HEK293 (cell line): ENCODE data around the gene HEYL.
A peak's percentile ranks its signal among the peaks of the same experiment; 100 is the strongest.

Experiments used
- CTCF ChIA-PET: fragments of 350-600 bp; formaldehyde crosslinking; extraction: SDS; loops from one replicate; lab custom pipeline; 2021; ENCODE audit warnings: antibody characterized with exemption; lab: Yijun Ruan, JAX
- POLR2A ChIA-PET: fragments of 300-600 bp; formaldehyde crosslinking; extraction: SDS; loops from one replicate; lab custom pipeline; 2020; ENCODE audit warnings: antibody characterized with exemption, inconsistent platforms; lab: Yijun Ruan, JAX
- H3K27ac ChIP-seq: fragments of 200-500 bp; sonication (Bioruptor generic); 2 replicates; pipeline ENCODE4 v1.5.1; 2014; ENCODE audit warnings: low read depth, low read length, control low read depth, inconsistent platforms; ENCODE audit errors: extremely low read depth
- H3K36me3 ChIP-seq, 2 experiments: fragments of 200-500 bp in 1 of 2; sonication (Bioruptor generic) in 1 of 2; 1 replicate in 1 of 2; 2 replicates in 1 of 2; pipeline ENCODE4 v1.5.1; 2014 to 2017; ENCODE audit warnings: inconsistent platforms in 2 of 2, low read length in 2 of 2; ENCODE audit not compliant: control insufficient read depth in 2 of 2, insufficient read depth in 1 of 2
- H3K4me1 ChIP-seq: fragments of 200-500 bp; sonication (Bioruptor generic); 2 replicates; pipeline ENCODE4 v1.5.1; 2014; ENCODE audit warnings: mild to moderate bottlenecking, low read length, inconsistent platforms; ENCODE audit not compliant: control insufficient read depth, insufficient read depth
- H3K4me3 ChIP-seq: 2 replicates; pipeline ENCODE4 v1.5.1; 2011; ENCODE audit warnings: low read depth, mild to moderate bottlenecking, control low read depth, low read length, moderate library complexity
- H3K9me3 ChIP-seq: fragments of 200-500 bp; sonication (Bioruptor generic); 2 replicates; pipeline ENCODE4 v1.5.1; 2014; ENCODE audit warnings: low read depth, low read length, inconsistent platforms; ENCODE audit not compliant: control insufficient read depth, insufficient read depth
- GLI2 ChIP-seq: fragments of 450-650 bp; formaldehyde crosslinking; IDR thresholded peaks from 2 replicates; pipeline ENCODE4; 2017; ENCODE audit warnings: missing biosample characterization, missing genetic modification characterization, low read depth, borderline replicate concordance
- GLIS1 ChIP-seq: fragments of 450-650 bp; formaldehyde crosslinking; IDR thresholded peaks from 2 replicates; pipeline ENCODE4 v1.5.1; 2016; ENCODE audit warnings: missing biosample characterization, missing genetic modification characterization
- GLIS2 ChIP-seq: fragments of 450-650 bp; formaldehyde crosslinking; IDR thresholded peaks from 2 replicates; pipeline ENCODE4 v1.5.1; 2016; ENCODE audit warnings: missing biosample characterization, missing genetic modification characterization
- KLF1 ChIP-seq: fragments of 450-650 bp; formaldehyde crosslinking; IDR thresholded peaks from 2 replicates; pipeline ENCODE4 v1.5.1; 2016; ENCODE audit warnings: missing biosample characterization, missing genetic modification characterization
- KLF9 ChIP-seq: fragments of 450-650 bp; formaldehyde crosslinking; IDR thresholded peaks from 2 replicates; pipeline ENCODE4 v1.5.1; 2016; ENCODE audit warnings: missing biosample characterization, missing genetic modification characterization, low read depth
- PRDM4 ChIP-seq: fragments of 450-650 bp; formaldehyde crosslinking; IDR thresholded peaks from 2 replicates; pipeline ENCODE4 v1.5.1; 2017; ENCODE audit warnings: missing biosample characterization, missing genetic modification characterization
- SALL2 ChIP-seq: fragments of 450-650 bp; formaldehyde crosslinking; IDR thresholded peaks from 2 replicates; pipeline ENCODE4 v1.5.0; 2017; ENCODE audit warnings: missing biosample characterization, mild to moderate bottlenecking, missing genetic modification characterization, borderline replicate concordance
- SP2 ChIP-seq: fragments of 450-650 bp; formaldehyde crosslinking; IDR thresholded peaks from 2 replicates; pipeline ENCODE4 v1.5.1; 2016; ENCODE audit warnings: missing biosample characterization, missing genetic modification characterization
- YY1 ChIP-seq: fragments of 450-650 bp; formaldehyde crosslinking; IDR thresholded peaks from 2 replicates; pipeline ENCODE4 v1.5.1; 2018; ENCODE audit warnings: missing biosample characterization, missing genetic modification characterization
- ZBTB17 ChIP-seq: fragments of 450-650 bp; formaldehyde crosslinking; IDR thresholded peaks from 2 replicates; pipeline ENCODE4 v1.5.1; 2016; ENCODE audit warnings: missing biosample characterization, missing genetic modification characterization
- ZBTB8A ChIP-seq: fragments of 450-650 bp; formaldehyde crosslinking; IDR thresholded peaks from 2 replicates; pipeline ENCODE4 v1.5.1; 2016; ENCODE audit warnings: missing biosample characterization, missing genetic modification characterization
- ZFHX2 ChIP-seq: fragments of 450-650 bp; formaldehyde crosslinking; conservative IDR thresholded peaks from 2 replicates; pipeline ENCODE4 v1.5.1; 2016; ENCODE audit warnings: missing biosample characterization, missing genetic modification characterization
- ZFP3 ChIP-seq: fragments of 450-650 bp; formaldehyde crosslinking; IDR thresholded peaks from 2 replicates; pipeline ENCODE4 v1.5.1; 2016; ENCODE audit warnings: low read depth, missing biosample characterization, missing genetic modification characterization
- ZNF10 ChIP-seq: fragments of 450-650 bp; formaldehyde crosslinking; IDR thresholded peaks from 2 replicates; pipeline ENCODE4 v1.5.1; 2017; ENCODE audit warnings: missing biosample characterization, missing genetic modification characterization
- ZNF114 ChIP-seq: fragments of 450-650 bp; formaldehyde crosslinking; IDR thresholded peaks from 2 replicates; pipeline ENCODE4 v1.5.0; 2017; ENCODE audit warnings: missing biosample characterization, missing genetic modification characterization
- ZNF132 ChIP-seq: fragments of 450-650 bp; formaldehyde crosslinking; IDR thresholded peaks from 2 replicates; pipeline ENCODE4 v1.5.1; 2017; ENCODE audit warnings: missing biosample characterization, missing genetic modification characterization, borderline replicate concordance
- ZNF19 ChIP-seq: fragments of 450-650 bp; formaldehyde crosslinking; IDR thresholded peaks from 2 replicates; pipeline ENCODE4; 2016; ENCODE audit warnings: missing biosample characterization, missing genetic modification characterization, low read depth
- ZNF311 ChIP-seq: fragments of 450-650 bp; formaldehyde crosslinking; IDR thresholded peaks from 2 replicates; pipeline ENCODE4 v1.5.1; 2017; ENCODE audit warnings: missing biosample characterization, missing genetic modification characterization, borderline replicate concordance
- ZNF324 ChIP-seq: fragments of 450-650 bp; formaldehyde crosslinking; IDR thresholded peaks from 2 replicates; pipeline ENCODE4 v1.5.1; 2016; ENCODE audit warnings: missing biosample characterization, missing genetic modification characterization
- ZNF341 ChIP-seq: fragments of 450-650 bp; formaldehyde crosslinking; IDR thresholded peaks from 2 replicates; pipeline ENCODE4; 2016; ENCODE audit warnings: low read depth, missing biosample characterization, missing genetic modification characterization
- ZNF350 ChIP-seq: fragments of 450-650 bp; formaldehyde crosslinking; IDR thresholded peaks from 2 replicates; pipeline ENCODE4 v1.5.0; 2017; ENCODE audit warnings: missing biosample characterization, mild to moderate bottlenecking, missing genetic modification characterization
- ZNF391 ChIP-seq: fragments of 450-650 bp; formaldehyde crosslinking; IDR thresholded peaks from 2 replicates; pipeline ENCODE4 v1.5.1; 2016; ENCODE audit warnings: low read depth, missing biosample characterization, missing genetic modification characterization, borderline replicate concordance
- ZNF473 ChIP-seq: fragments of 450-650 bp; formaldehyde crosslinking; IDR thresholded peaks from 2 replicates; pipeline ENCODE4 v1.5.1; 2017; ENCODE audit warnings: missing biosample characterization, missing genetic modification characterization
- ZNF510 ChIP-seq: fragments of 450-650 bp; formaldehyde crosslinking; IDR thresholded peaks from 2 replicates; pipeline ENCODE4 v1.5.1; 2018; ENCODE audit warnings: mild to moderate bottlenecking, missing genetic modification characterization, missing biosample characterization; ENCODE audit not compliant: insufficient replicate concordance
- ZNF585B ChIP-seq: fragments of 450-650 bp; formaldehyde crosslinking; IDR thresholded peaks from 2 replicates; pipeline ENCODE4 v1.5.1; 2016; ENCODE audit warnings: missing biosample characterization, missing genetic modification characterization
- ZNF658 ChIP-seq: fragments of 450-650 bp; formaldehyde crosslinking; IDR thresholded peaks from 2 replicates; pipeline ENCODE4; 2016; ENCODE audit warnings: missing biosample characterization, missing genetic modification characterization
- ZNF660 ChIP-seq: fragments of 450-650 bp; IDR thresholded peaks from 2 replicates; pipeline ENCODE4 v1.5.1; 2018; ENCODE audit warnings: missing biosample characterization, mild to moderate bottlenecking, missing genetic modification characterization
- ZNF664 ChIP-seq: fragments of 450-650 bp; formaldehyde crosslinking; IDR thresholded peaks from 2 replicates; pipeline ENCODE4 v1.5.1; 2016; ENCODE audit warnings: missing biosample characterization, missing genetic modification characterization
- ZNF677 ChIP-seq: fragments of 450-650 bp; IDR thresholded peaks from 2 replicates; pipeline ENCODE4 v1.5.0; 2018; ENCODE audit warnings: missing biosample characterization, mild to moderate bottlenecking, missing genetic modification characterization, moderate library complexity
- ZNF768 ChIP-seq: fragments of 450-650 bp; formaldehyde crosslinking; IDR thresholded peaks from 2 replicates; pipeline ENCODE4 v1.5.1; 2018; ENCODE audit warnings: missing biosample characterization, mild to moderate bottlenecking, missing genetic modification characterization
- ZNF791 ChIP-seq: fragments of 450-650 bp; formaldehyde crosslinking; IDR thresholded peaks from 2 replicates; pipeline ENCODE4 v1.5.1; 2016; ENCODE audit warnings: missing biosample characterization, missing genetic modification characterization
- TF ChIP-seq, protein P1 (sequence below): fragments of 450-650 bp; formaldehyde crosslinking; IDR thresholded peaks from 2 replicates; pipeline ENCODE4 v1.5.1; 2016; ENCODE audit warnings: missing biosample characterization, missing genetic modification characterization
- TF ChIP-seq, protein P2 (sequence below): fragments of 450-650 bp; formaldehyde crosslinking; IDR thresholded peaks from 2 replicates; pipeline ENCODE4 v1.5.1; 2017; ENCODE audit warnings: missing biosample characterization, missing genetic modification characterization

HEYL gene

GRCh38 chr1:39575191-39576015 lies 64.0 kb downstream of the HEYL start (continued):
- TF ChIP-seq SP2 (tag by site-specific recombination) (0 out of 2 replicates have a peak, but pooled peaks have one; percentile 31), ZNF660 (no peak), YY1 (tag by site-specific recombination) (no peak), ZNF391 (tag by site-specific recombination) (0 out of 2 replicates have a peak, but pooled peaks have one; percentile 34), ZNF311 (no peak), PRDM4 (tag by site-specific recombination) (no peak), ZNF473 (no peak), ZNF585B (tag by site-specific recombination) (no peak), ZNF324 (no peak), SALL2 (no peak), ZNF768 (tag by site-specific recombination) (no peak), ZNF791 (tag by site-specific recombination) (no peak), KLF9 (tag by site-specific recombination) (no peak), ZNF132 (tag by site-specific recombination) (no peak), ZFHX2 (peak; percentile 89), KLF1 (tag by site-specific recombination) (no peak; the same call in 1 of the 2 replicates), GLIS2 (tag by site-specific recombination) (peak; percentile 75)

- CTCF ChIA-PET, result interaction anchor here (0.6 to 2.7 kb wide), 5 partner anchors 14 to 272 kb away, joined by 3 to 10 read pairs (median 4); no protein-coding TSS in a partner anchor
- Histone ChIP-seq H3K27ac (peak overlapping the region; percentile 75; the same call in 1 of the 2 replicates), H3K36me3 (peaks cover 12 to 61% of the 10 kb centered on the region in 2 experiments), H3K4me3 (peak overlapping the region; percentile 76), H3K4me1 (0 out of 2 replicates have a peak, but pooled peaks cover 3% of the 10 kb centered on the region), H3K9me3 (no peaks in the 10 kb centered on the region)
- POLR2A ChIA-PET, result interaction anchor here (0.7 to 1.7 kb wide), 6 partner anchors 9 to 469 kb away, joined by 3 to 7 read pairs (median 3); partner anchors contain the start of genes BMP8B and PPIE
- no peak for TF ChIP-seq ZNF473
- TF ChIP-seq GLI2, result no peak
- TF ChIP-seq ZNF341 (tag by site-specific recombination), result no peak
- TF ChIP-seq ZFP3 (tag by site-specific recombination), result no peak
- TF ChIP-seq ZNF664, result no peak
- TF ChIP-seq, protein P1, sequence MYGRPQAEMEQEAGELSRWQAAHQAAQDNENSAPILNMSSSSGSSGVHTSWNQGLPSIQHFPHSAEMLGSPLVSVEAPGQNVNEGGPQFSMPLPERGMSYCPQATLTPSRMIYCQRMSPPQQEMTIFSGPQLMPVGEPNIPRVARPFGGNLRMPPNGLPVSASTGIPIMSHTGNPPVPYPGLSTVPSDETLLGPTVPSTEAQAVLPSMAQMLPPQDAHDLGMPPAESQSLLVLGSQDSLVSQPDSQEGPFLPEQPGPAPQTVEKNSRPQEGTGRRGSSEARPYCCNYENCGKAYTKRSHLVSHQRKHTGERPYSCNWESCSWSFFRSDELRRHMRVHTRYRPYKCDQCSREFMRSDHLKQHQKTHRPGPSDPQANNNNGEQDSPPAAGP (tag by site-specific recombination), result peak; percentile 37; the same call in 1 of the 2 replicates
- TF ChIP-seq, protein P2, sequence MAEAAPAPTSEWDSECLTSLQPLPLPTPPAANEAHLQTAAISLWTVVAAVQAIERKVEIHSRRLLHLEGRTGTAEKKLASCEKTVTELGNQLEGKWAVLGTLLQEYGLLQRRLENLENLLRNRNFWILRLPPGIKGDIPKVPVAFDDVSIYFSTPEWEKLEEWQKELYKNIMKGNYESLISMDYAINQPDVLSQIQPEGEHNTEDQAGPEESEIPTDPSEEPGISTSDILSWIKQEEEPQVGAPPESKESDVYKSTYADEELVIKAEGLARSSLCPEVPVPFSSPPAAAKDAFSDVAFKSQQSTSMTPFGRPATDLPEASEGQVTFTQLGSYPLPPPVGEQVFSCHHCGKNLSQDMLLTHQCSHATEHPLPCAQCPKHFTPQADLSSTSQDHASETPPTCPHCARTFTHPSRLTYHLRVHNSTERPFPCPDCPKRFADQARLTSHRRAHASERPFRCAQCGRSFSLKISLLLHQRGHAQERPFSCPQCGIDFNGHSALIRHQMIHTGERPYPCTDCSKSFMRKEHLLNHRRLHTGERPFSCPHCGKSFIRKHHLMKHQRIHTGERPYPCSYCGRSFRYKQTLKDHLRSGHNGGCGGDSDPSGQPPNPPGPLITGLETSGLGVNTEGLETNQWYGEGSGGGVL (tag by site-specific recombination), result no peak
- TF ChIP-seq ZNF350 (tag by site-specific recombination), result no peak
- TF ChIP-seq ZNF114 (tag by site-specific recombination), result no peak
- TF ChIP-seq ZNF510 (tag by site-specific recombination), result no peak
- TF ChIP-seq ZBTB17 (tag by site-specific recombination), result peak; percentile 64
- peak; percentile 51; the same call in 1 of the 2 replicates for TF ChIP-seq ZNF10
- no peak for TF ChIP-seq ZNF677 (tag by site-specific recombination)
- TF ChIP-seq ZNF658 (tag by site-specific recombination), result no peak
- no peak for TF ChIP-seq ZNF19 (tag by site-specific recombination)
- peak; percentile 69; the same call in 1 of the 2 replicates for TF ChIP-seq GLIS1
- TF ChIP-seq ZBTB8A, result no peak
Observed at GRCh38 chr1:39574646-39575045, 64.8 kb downstream of the HEYL start.
